HG02678 (cell line): ENCODE measurements around the gene RHBDF2.

Experiments
- ATAC-seq: cut with Tn5 transposase; IDR thresholded peaks from one replicate; pipeline ENCODE4 v1.9.1; 2021; ENCODE audit warnings: mild to moderate bottlenecking, moderate library complexity; ENCODE audit not compliant: unreplicated experiment

RHBDF2 gene

GRCh38 chr17:76484228-76484725 is 16.9 kb downstream of the RHBDF2 start:
- ATAC-seq = no peak

- peak; percentile 66 for ATAC-seq
Observed at GRCh38 chr17:76481071-76481655, 20.1 kb downstream of the RHBDF2 start.

GRCh38 chr17:76480632-76481031 is 20.6 kb downstream of the RHBDF2 start:
- ATAC-seq = peak; percentile 2

- no peak for ATAC-seq
Observed at GRCh38 chr17:76479515-76480060, 21.6 kb downstream of the RHBDF2 start.

- no peak for ATAC-seq
Observed at GRCh38 chr17:76478730-76479514, 22.3 kb downstream of the RHBDF2 start.

- ATAC-seq = no peak
Observed at GRCh38 chr17:76478097-76478496, 23.1 kb downstream of the RHBDF2 start.

- ATAC-seq = no peak
Observed at GRCh38 chr17:76477576-76477975, 23.6 kb downstream of the RHBDF2 start.

GRCh38 chr17:76476736-76477135 is 24.5 kb downstream of the RHBDF2 start:
- ATAC-seq = no peak

- no peak for ATAC-seq
Observed at GRCh38 chr17:76475302-76475701, 25.9 kb downstream of the RHBDF2 start.

GRCh38 chr17:76474894-76475293 is 26.3 kb downstream of the RHBDF2 start:
- ATAC-seq = no peak

GRCh38 chr17:76474238-76474637 is 27.0 kb downstream of the RHBDF2 start:
- ATAC-seq = no peak

- ATAC-seq = no peak
Observed at GRCh38 chr17:76473541-76473985, 27.7 kb downstream of the RHBDF2 start.

GRCh38 chr17:76472726-76473125 is 28.5 kb downstream of the RHBDF2 start:
- no peak for ATAC-seq

- no peak for ATAC-seq
Observed at GRCh38 chr17:76472258-76472645, 29.0 kb downstream of the RHBDF2 start.

GRCh38 chr17:76471498-76472257 is 29.5 kb downstream of the RHBDF2 start:
- no peak for ATAC-seq

- ATAC-seq = no peak
Observed at GRCh38 chr17:76469991-76470739, 31.1 kb downstream of the RHBDF2 start.

GRCh38 chr17:76469076-76469990 is 31.9 kb downstream of the RHBDF2 start:
- no peak for ATAC-seq

GRCh38 chr17:76468634-76469010 is 32.6 kb downstream of the RHBDF2 start:
- no peak for ATAC-seq

- ATAC-seq = no peak
Observed at GRCh38 chr17:76467809-76468633, 33.2 kb downstream of the RHBDF2 start.
